Mesothelial cell of epicardium (in vitro differentiated cells): ENCODE results near the gene SLC28A1. TPM values are rescaled to one million over a fixed set of nuclear protein-coding genes. Genes with fewer than 3 reads are reported as not detected.

ENCODE experiments used
- DNase-seq, 2 experiments: peaks; one replicate each; pipeline ENCODE4 v3.0.0; 2021; ENCODE audit warnings: low spot score in 2 of 2; ENCODE audit not compliant: unreplicated experiment in 2 of 2
- H3K27ac Mint-ChIP-seq: 2 replicates; pipeline ENCODE4 v1.8.0; 2021; ENCODE audit warnings: mixed read lengths
- H3K27me3 Mint-ChIP-seq: 2 replicates; pipeline ENCODE4 v1.8.0; 2021; ENCODE audit warnings: low read depth, mixed read lengths
- H3K36me3 Mint-ChIP-seq: 2 replicates; pipeline ENCODE4 v1.8.0; 2021; ENCODE audit warnings: mixed read lengths
- H3K4me1 Mint-ChIP-seq: 2 replicates; pipeline ENCODE4 v1.8.0; 2021; ENCODE audit warnings: mixed read lengths
- H3K4me3 Mint-ChIP-seq: 2 replicates; pipeline ENCODE4 v1.8.0; 2021; ENCODE audit warnings: mild to moderate bottlenecking, moderate library complexity, mixed read lengths
- H3K9me3 Mint-ChIP-seq: 2 replicates; pipeline ENCODE4 v1.8.0; 2021; ENCODE audit warnings: mixed read lengths
- total RNA-seq: library from RNA; stranded (reverse); gene quantifications from 3 replicates; pipeline ENCODE4 v1.2.1, GENCODE V29; 2021
- TF ChIP-seq, protein P1 (sequence below): fragments of 200-600 bp; sonication (generic); IDR thresholded peaks from one replicate; pipeline ENCODE4 v1.5.0; 2021; ENCODE audit warnings: antibody characterized with exemption; ENCODE audit not compliant: unreplicated experiment

SLC28A1 gene
- total RNA-seq, 1 donor from 2014 or later, result 0.20 TPM

- peaks cover 20% of the 10 kb centered on the region for H3K4me1 Mint-ChIP-seq
- TF ChIP-seq, protein P1, sequence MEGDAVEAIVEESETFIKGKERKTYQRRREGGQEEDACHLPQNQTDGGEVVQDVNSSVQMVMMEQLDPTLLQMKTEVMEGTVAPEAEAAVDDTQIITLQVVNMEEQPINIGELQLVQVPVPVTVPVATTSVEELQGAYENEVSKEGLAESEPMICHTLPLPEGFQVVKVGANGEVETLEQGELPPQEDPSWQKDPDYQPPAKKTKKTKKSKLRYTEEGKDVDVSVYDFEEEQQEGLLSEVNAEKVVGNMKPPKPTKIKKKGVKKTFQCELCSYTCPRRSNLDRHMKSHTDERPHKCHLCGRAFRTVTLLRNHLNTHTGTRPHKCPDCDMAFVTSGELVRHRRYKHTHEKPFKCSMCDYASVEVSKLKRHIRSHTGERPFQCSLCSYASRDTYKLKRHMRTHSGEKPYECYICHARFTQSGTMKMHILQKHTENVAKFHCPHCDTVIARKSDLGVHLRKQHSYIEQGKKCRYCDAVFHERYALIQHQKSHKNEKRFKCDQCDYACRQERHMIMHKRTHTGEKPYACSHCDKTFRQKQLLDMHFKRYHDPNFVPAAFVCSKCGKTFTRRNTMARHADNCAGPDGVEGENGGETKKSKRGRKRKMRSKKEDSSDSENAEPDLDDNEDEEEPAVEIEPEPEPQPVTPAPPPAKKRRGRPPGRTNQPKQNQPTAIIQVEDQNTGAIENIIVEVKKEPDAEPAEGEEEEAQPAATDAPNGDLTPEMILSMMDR, result no peak
- H3K27me3 Mint-ChIP-seq, result no peaks in the 10 kb centered on the region
- peak overlapping the region; percentile 98 for H3K27ac Mint-ChIP-seq
- H3K36me3 Mint-ChIP-seq, result no peaks in the 10 kb centered on the region
- peak in 1 of 2 experiments; percentile 68 for DNase-seq
- H3K9me3 Mint-ChIP-seq, result no peaks in the 10 kb centered on the region
- H3K4me3 Mint-ChIP-seq, result no peak overlapping the region
Observed at GRCh38 chr15:84929795-84930603, 45.5 kb downstream of the SLC28A1 start.

DNA sequence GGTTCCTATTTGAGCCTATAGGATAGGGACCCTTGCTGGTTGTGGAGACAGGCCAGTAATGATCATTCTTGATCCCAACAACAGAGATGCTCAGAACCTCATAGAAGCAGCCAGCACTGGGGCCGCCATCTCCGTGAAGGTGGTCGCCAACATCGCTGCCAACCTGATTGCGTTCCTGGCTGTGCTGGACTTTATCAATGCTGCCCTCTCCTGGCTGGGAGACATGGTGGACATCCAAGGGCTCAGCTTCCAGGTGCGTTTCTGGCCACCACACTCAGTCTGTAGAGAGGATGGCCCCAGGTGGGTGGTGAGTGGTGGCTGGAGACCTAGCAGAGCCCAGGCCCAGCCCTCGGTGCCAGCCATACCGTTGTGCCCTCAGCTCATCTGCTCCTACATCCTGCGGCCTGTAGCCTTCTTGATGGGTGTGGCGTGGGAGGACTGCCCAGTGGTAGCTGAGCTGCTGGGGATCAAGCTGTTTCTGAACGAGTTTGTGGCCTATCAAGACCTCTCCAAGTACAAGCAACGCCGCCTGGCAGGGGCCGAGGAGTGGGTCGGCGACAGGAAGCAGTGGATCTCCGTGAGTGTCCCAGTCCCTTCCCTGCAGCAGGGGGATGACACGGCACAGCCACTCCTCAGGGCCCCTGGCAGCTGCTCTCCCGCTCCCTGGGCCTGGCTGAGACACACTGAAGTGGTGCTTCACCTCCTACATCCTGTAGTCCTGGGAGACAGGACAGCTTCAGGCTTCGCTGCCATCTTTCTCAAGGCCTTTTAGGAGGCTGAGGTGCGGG is 50.7 kb downstream of the SLC28A1 start:
- DNase-seq, result no peak
- Mint-ChIP-seq H3K4me1 (peaks cover 2% of the 10 kb centered on the region), H3K9me3 (no peaks in the 10 kb centered on the region), H3K27me3 (peaks cover 4% of the 10 kb centered on the region), H3K4me3 (no peak overlapping the region), H3K36me3 (no peaks in the 10 kb centered on the region), H3K27ac (no peak overlapping the region)
- TF ChIP-seq, protein P1, result no peak

DNA sequence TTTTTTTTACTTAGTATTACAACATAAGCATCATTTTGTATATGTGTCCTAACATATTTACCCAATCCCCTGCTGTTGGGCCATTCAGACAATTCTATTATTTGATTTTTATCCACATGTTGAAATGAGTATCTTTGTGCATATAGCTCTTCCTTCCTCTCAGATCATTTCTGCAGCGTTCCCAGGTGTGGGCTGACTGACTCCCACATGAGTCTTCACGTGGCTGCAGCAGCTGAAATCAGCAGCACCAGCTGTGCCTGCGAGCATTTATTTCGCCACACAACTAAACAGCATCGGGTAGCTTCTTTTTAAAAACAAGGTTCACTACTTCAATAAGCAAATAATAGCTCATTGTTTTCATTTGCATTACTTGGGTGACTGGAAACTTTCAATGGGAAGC is 52.7 kb downstream of the SLC28A1 start:
- Mint-ChIP-seq H3K4me1 (no peaks in the 10 kb centered on the region), H3K27ac (no peak overlapping the region), H3K27me3 (peaks cover 4% of the 10 kb centered on the region), H3K9me3 (no peaks in the 10 kb centered on the region), H3K4me3 (no peak overlapping the region), H3K36me3 (no peaks in the 10 kb centered on the region)
- TF ChIP-seq, protein P1, result no peak
- no peak for DNase-seq

- TF ChIP-seq, protein P1, result no peak
- no peaks in the 10 kb centered on the region for H3K9me3 Mint-ChIP-seq
- H3K36me3 Mint-ChIP-seq, result no peaks in the 10 kb centered on the region
- no peak overlapping the region for H3K4me3 Mint-ChIP-seq
- no peak for DNase-seq
- peaks cover 4% of the 10 kb centered on the region for H3K27me3 Mint-ChIP-seq
- H3K4me1 Mint-ChIP-seq, result no peaks in the 10 kb centered on the region
- H3K27ac Mint-ChIP-seq, result no peak overlapping the region
Observed at GRCh38 chr15:84938726-84939125, 54.3 kb downstream of the SLC28A1 start.

- no peaks in the 10 kb centered on the region for H3K4me1 Mint-ChIP-seq
- no peaks in the 10 kb centered on the region for H3K36me3 Mint-ChIP-seq
- H3K27me3 Mint-ChIP-seq, result peaks cover 4% of the 10 kb centered on the region
- H3K9me3 Mint-ChIP-seq, result no peaks in the 10 kb centered on the region
- TF ChIP-seq, protein P1, result no peak
- no peak overlapping the region for H3K27ac Mint-ChIP-seq
- DNase-seq, result no peak
- no peak overlapping the region for H3K4me3 Mint-ChIP-seq
Observed at GRCh38 chr15:84940399-84940798, 55.9 kb downstream of the SLC28A1 start.
